Stimulated activated CD4-positive, alpha-beta T cell treated with anti-CD3 and anti-CD28 coated beads, TNF-alpha, amount 100 ng/mL, for 48 hours (primary cell): Measurements from ENCODE around the gene PRKAR2B.

Experiments
- DNase-seq, 3 donors: peaks; one replicate each; pipeline ENCODE4 v3.0.0-alpha.2; 2020; ENCODE audit warnings: low read depth in 3 of 3

PRKAR2B gene

GRCh38 chr7:107180378-107180777, 135.9 kb downstream of the PRKAR2B start:
- DNase-seq, result peak; percentile 42 to 47 (median 46)

DNA sequence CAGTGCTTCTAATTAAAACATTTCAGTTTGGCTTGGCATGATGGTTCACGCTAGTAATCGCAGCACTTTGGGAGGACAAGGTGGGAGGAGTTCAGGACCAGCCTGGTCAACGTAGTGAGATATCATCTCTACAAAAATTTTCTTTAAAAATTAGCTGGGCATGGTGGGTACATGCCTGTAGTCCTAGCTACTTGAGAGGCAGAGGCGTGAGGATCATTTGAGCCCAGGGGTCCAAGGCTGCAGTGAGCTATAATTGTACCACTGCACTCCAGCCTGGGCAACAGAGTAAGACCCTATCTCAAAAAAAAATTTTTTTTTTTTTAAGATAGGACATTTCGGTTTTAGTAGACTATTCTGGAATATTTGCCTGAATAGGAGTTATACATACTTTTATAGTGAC, 136.7 kb downstream of the PRKAR2B start:
- DNase-seq, result no peak

DNA sequence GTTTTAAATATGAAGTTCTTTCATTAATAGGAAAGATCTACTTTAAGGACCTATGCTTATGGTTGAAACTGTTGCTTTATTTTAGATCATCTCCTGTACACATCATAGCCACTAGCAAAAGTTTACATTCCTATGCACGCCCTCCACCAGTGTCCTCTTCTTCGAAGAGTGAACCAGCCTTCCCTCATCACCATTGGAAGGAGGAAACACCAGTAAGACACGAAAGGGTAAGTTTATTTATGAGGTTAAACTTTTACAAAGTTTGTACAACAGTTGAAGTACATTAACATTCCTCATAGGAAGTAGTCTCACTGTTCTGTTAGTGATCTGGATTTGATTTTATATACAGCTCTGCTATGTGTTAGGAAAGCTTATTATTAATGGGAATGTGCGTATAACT, 141.2 kb downstream of the PRKAR2B start:
- no peak for DNase-seq

DNA sequence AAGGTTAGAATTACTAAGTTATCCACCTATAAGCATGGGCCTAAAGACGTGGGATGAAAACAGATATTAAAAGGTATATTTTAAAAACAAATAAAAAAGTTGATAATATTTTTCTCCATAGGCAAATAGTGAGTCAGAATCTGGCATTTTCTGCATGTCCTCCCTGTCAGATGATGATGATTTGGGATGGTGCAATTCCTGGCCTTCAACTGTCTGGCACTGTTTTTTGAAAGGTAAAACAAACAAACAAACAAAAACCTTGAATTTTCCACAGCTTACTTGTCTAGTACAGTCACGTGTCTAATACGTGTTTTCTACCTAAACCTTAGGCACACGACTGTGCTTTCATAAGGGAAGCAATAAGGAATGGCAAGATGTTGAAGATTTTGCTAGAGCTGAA, 141.7 kb downstream of the PRKAR2B start:
- DNase-seq, result no peak

- no peak for DNase-seq
Measured at GRCh38 chr7:107187774-107188173, 143.3 kb downstream of the PRKAR2B start.

- DNase-seq, result no peak
Measured at GRCh38 chr7:107190090-107190489, 145.6 kb downstream of the PRKAR2B start.

DNA sequence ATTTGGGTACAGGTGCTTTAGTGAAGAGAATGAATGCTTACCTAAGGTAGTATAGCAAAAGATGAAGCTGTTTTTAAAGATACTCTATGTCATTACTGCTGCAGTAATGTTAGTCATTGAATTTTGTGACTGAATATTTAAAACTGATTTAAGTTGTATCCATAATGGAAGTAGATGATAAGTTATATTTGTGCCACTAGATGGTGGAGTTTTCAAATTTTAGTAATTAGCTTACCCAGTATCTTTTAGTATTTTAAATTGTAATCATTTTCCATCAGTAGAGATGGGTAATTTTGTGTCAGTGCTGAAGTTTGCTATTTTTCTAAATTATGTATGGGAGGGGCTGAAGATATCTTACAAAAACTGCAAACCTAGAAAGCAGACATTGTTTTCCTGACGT, 149.5 kb downstream of the PRKAR2B start:
- DNase-seq, result no peak

DNA sequence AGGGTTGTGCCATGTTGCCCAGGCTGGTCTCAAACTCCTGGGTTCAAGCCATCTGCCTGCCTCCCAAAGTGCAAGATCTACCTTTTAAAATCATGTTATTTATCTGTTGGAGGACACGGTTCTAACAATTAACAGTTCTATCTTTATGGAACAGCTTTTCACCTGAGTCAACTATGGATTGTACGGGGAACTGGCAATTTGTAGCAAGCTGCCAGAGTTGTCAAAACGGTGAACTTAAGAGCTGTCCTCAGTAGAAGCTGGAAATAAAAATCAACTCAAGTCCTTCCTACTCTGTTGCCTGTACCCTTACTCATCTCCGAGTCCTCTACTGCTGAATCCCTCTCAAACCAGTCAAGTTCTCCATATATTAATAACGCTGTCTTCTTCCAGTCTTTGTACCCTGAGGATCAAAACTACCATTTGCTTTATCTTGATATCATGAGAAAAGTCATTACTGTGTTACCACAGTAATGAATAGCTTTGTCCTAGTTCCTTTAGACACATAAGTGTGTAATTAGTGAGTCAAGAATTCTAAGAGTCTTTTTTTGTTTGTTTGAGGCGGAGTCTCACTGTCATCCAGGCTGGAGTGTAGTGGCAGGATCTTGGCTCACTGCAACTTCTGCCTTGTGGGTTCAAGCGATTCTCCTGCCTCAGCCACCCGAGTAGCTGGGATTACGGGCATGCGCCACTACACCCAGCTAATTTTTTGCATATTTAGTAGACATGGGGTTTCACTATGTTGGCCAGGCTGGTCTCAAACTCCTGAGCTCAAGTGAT, 152.5 kb downstream of the PRKAR2B start:
- no peak for DNase-seq

DNA sequence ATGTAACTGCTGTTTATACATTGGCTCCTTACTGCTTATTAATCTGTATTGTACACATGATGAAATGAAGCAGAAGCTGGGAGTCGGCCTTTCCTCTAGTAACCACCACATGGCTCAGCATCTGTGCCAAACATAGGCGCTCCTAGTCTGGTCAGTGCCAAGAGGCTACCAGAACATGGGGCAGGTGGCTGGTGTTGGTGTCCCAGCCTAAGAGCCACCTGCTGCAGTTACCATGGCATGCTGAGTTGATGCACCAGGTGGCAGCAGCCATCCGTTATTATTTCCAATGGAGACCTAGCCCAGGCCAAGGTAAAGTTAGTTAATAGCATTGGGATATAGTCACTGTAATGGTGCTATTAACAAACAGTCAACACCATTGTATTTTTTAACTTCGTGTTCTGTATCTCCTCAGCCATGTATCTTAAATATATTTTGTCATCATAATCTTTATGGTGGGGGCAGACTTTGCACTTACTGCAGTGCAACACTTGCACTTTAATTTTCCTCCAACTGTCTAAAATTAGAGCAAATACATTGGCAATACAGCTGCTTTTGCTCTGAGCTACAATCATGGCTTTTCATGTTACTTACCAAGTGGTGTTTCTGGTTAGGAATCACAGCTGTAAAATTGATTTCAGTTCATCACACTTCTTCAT, 157.4 kb downstream of the PRKAR2B start:
- DNase-seq, result no peak

- DNase-seq, result no peak
Measured at GRCh38 chr7:107203607-107204006, 159.1 kb downstream of the PRKAR2B start.

DNA sequence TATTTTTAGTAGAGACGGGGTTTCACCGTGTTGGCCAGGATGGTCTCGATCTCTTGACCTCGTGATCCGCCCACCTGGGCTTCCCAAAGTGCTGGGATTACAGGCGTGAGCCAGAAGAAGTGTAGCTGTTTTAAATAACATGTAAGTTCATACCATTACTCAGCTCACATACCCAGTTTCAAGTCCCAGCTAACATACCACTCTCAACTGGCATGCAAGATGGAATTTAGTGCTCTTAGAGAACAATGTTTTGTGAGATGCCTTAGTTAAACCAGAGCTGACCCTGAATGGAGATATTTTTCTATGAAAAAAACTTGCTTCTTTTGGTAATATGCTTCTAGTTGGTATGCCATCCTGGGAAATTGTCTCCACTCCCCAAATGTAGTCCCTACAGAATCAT, 161.6 kb downstream of the PRKAR2B start:
- DNase-seq, result no peak

- no peak for DNase-seq
Measured at GRCh38 chr7:107206706-107207105, 162.2 kb downstream of the PRKAR2B start.

DNA sequence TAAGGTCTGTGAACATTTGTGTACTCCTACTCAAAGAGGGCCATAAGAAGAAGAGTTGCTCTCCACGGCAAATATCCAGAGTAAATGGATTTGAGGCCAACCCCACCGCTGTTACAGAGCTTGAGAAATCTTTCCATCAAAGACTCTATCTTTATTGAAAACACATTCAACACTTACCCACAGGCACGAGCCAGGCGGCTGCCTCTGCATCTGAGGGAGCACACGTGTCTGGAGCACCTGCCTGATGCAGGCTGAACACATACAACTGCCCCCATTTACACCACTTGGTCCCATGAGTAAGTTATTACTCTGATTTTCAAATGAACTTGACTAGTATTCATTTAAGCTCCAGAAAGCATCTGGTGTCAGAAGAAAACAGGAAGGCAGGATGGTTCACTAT, 163.0 kb downstream of the PRKAR2B start:
- no peak for DNase-seq

- DNase-seq, result no peak
Measured at GRCh38 chr7:107208024-107208521, 163.6 kb downstream of the PRKAR2B start.

DNA sequence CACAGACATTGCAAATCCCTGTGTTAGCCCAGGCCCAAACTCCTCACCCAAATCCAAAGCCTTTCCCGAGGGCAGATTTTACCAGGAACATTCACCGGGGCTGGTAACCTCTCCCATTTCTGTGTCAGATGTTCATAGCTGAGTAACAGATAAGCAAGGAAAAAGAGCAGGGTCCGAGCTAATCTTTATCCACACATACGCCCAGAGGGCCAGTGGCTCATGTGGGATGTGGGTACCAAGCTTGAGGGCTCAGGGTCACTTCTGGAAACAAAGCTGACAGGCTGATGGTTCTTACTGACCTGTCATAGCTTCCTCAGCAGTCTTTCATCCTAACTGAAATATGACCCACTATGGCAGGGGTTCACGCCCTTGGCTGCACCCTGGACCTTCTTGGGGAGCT, 164.1 kb downstream of the PRKAR2B start:
- DNase-seq, result no peak

GRCh38 chr7:107209565-107209964, 165.1 kb downstream of the PRKAR2B start:
- no peak for DNase-seq

DNA sequence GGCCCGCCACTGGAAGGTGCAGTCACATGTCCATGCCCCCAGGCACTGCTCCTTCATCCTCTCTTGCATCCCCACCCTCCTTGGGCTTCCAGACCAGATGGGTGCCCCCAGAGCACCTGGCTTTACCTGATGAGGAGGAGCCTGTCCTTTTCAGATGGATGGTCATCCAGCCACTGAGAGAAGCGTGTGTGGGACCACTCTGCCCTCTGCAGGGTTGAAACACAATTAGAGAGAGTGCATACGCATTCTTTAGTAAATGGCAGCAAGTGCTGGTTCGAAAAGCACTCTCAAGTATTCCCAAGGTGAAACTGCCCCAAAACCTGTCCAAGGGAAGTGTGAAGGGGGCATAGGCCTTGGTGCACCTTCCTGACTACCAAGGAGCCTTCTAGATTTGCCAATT, 165.9 kb downstream of the PRKAR2B start:
- DNase-seq, result no peak
